HG02588 (cell line): Measurements from ENCODE around the gene NIFK.
"Not testable (repeated sequence)": the region's sequence is repeated elsewhere in the genome, so short reads cannot be mapped to it uniquely, and the experiment has no call there.

ENCODE experiments used
- ATAC-seq: cut with Tn5 transposase; IDR thresholded peaks from one replicate; pipeline ENCODE4 v1.9.1; 2021; ENCODE audit warnings: mild to moderate bottlenecking, moderate library complexity; ENCODE audit not compliant: unreplicated experiment

Gene NIFK

GRCh38 chr2:121697108-121697631, 39.5 kb downstream of the NIFK start:
- ATAC-seq, result no peak

- ATAC-seq, result no peak
Measured at GRCh38 chr2:121696410-121696930, 40.2 kb downstream of the NIFK start.

- ATAC-seq, result no peak
Measured at GRCh38 chr2:121695171-121695451, 41.6 kb downstream of the NIFK start.

- ATAC-seq, result no peak
Measured at GRCh38 chr2:121694398-121695170, 42.1 kb downstream of the NIFK start.

GRCh38 chr2:121690572-121690971, 46.1 kb downstream of the NIFK start:
- not testable (repeated sequence) for ATAC-seq

- ATAC-seq, result no peak
Measured at GRCh38 chr2:121690095-121690494, 46.6 kb downstream of the NIFK start.

- no peak for ATAC-seq
Measured at GRCh38 chr2:121689356-121689755, 47.3 kb downstream of the NIFK start.

- ATAC-seq, result no peak
Measured at GRCh38 chr2:121688820-121689219, 47.9 kb downstream of the NIFK start.

- no peak for ATAC-seq
Measured at GRCh38 chr2:121686902-121687301, 49.8 kb downstream of the NIFK start.

GRCh38 chr2:121686218-121686617, 50.5 kb downstream of the NIFK start:
- no peak for ATAC-seq

- no peak for ATAC-seq
Measured at GRCh38 chr2:121682396-121683298, 54.0 kb downstream of the NIFK start.

GRCh38 chr2:121677855-121678254, 58.8 kb downstream of the NIFK start:
- no peak for ATAC-seq
